Astrocyte of the hippocampus (primary cell): Measurements from ENCODE around the gene PRDM16.

ENCODE experiments used
- DNase-seq: peaks from one replicate; pipeline ENCODE4 v3.0.0; 2011; ENCODE audit warnings: low read depth, low spot score

PRDM16 gene

GRCh38 chr1:3351449-3352298 lies 282.7 kb downstream of the PRDM16 start:
- DNase-seq, result peak; percentile 51

GRCh38 chr1:3352299-3352951 lies 283.4 kb downstream of the PRDM16 start:
- peak; percentile 94 for DNase-seq

GRCh38 chr1:3352952-3353331 lies 283.9 kb downstream of the PRDM16 start:
- DNase-seq, result peak; percentile 81

- no peak for DNase-seq
These were observed 284.9 kb downstream of the PRDM16 start for GRCh38 chr1:3353876-3354275.

- no peak for DNase-seq
These were observed 286.1 kb downstream of the PRDM16 start for GRCh38 chr1:3355089-3355488.

- DNase-seq, result no peak
These were observed 287.2 kb downstream of the PRDM16 start for GRCh38 chr1:3355894-3356826.

- no peak for DNase-seq
These were observed 287.9 kb downstream of the PRDM16 start for GRCh38 chr1:3356827-3357460.

GRCh38 chr1:3357526-3358297 lies 288.7 kb downstream of the PRDM16 start:
- no peak for DNase-seq

GRCh38 chr1:3359351-3359750 lies 290.3 kb downstream of the PRDM16 start:
- DNase-seq, result no peak

GRCh38 chr1:3359756-3360440 lies 290.9 kb downstream of the PRDM16 start:
- DNase-seq, result no peak

GRCh38 chr1:3360646-3361257 lies 291.7 kb downstream of the PRDM16 start:
- DNase-seq, result no peak

GRCh38 chr1:3363023-3363422 lies 294.0 kb downstream of the PRDM16 start:
- DNase-seq, result no peak

- DNase-seq, result no peak
These were observed 294.8 kb downstream of the PRDM16 start for GRCh38 chr1:3363756-3364155.

- DNase-seq, result no peak
These were observed 295.5 kb downstream of the PRDM16 start for GRCh38 chr1:3364551-3364950.

GRCh38 chr1:3364983-3365382 lies 296.0 kb downstream of the PRDM16 start:
- DNase-seq, result no peak

- DNase-seq, result no peak
These were observed 296.6 kb downstream of the PRDM16 start for GRCh38 chr1:3365523-3366125.

GRCh38 chr1:3366126-3367051 lies 297.4 kb downstream of the PRDM16 start:
- DNase-seq, result peak; percentile 78

- no peak for DNase-seq
These were observed 298.4 kb downstream of the PRDM16 start for GRCh38 chr1:3367376-3367775.
